HUES6 (cell line): ENCODE measurements around the gene TBC1D3B.

ENCODE experiments used
- H3K27ac ChIP-seq: 2 replicates; pipeline ENCODE4 v1.7.0; 2013; ENCODE audit warnings: low read depth, mild to moderate bottlenecking, low read length, inconsistent platforms
- H3K27me3 ChIP-seq: 2 replicates; pipeline ENCODE4 v1.6.1; 2013; ENCODE audit warnings: low read length; ENCODE audit not compliant: control insufficient read depth, insufficient read depth
- H3K36me3 ChIP-seq: 2 replicates; pipeline ENCODE4 v1.6.1; 2013; ENCODE audit warnings: low read length; ENCODE audit not compliant: control insufficient read depth, insufficient read depth
- H3K4me1 ChIP-seq: 2 replicates; pipeline ENCODE4 v1.6.1; 2013; ENCODE audit warnings: low read length; ENCODE audit not compliant: control insufficient read depth, insufficient read depth
- H3K4me3 ChIP-seq: 2 replicates; pipeline ENCODE4 v1.5.1; 2013; ENCODE audit warnings: low read depth, low read length
- H3K9ac ChIP-seq: one replicate; pipeline ENCODE4 v1.6.1; 2013; ENCODE audit warnings: mild to moderate bottlenecking, low read length
- H3K9me3 ChIP-seq: 2 replicates; pipeline ENCODE4 v1.6.1; 2013; ENCODE audit warnings: low read depth, low read length; ENCODE audit not compliant: control insufficient read depth, insufficient read depth

Gene TBC1D3B

DNA sequence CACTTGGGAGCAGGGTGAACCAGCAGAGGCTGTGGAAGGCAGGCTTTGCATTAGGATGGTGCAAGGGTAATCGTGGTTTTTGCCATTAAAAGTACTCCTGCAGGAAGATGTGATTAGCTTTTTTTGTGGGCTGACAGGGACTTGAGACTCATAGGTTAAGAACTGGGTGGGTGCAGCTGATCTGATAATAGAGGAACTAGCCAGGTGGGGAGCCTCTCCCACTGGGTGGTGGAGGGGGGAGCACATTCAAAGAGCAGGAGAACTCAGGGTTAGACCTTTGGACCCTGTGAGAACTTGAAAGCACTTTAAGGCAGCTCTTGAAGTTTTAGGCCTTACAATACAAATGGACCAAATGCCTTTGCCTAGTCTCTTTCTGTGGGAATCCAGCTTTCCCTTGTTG, 40.4 kb downstream of the TBC1D3B start:
- Histone ChIP-seq H3K36me3 (no peaks in the 10 kb centered on the region), H3K27me3 (no peaks in the 10 kb centered on the region), H3K4me1 (no peaks in the 10 kb centered on the region), H3K27ac (no peak overlapping the region), H3K9ac (no peak overlapping the region), H3K9me3 (no peaks in the 10 kb centered on the region), H3K4me3 (no peak overlapping the region)

DNA sequence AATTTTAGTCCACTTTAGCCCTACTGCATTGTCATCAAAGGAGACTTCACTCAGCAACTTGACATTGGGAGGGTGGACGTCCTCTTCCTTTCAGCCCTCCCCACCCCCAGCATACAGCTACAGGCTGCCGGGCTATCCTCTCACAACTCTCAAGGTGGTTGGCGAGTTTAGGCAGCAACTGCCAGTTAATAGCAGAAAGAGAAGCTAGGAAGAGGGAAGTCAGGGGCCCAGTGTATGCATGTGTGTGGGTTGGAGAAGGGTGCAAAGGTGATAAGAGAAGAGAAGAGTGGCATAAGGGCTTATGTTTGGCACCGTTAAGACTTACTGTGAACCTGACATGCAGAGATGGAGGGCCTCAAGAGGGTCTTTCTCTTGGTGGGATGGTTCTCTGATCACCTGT, 41.0 kb downstream of the TBC1D3B start:
- no peaks in the 10 kb centered on the region for H3K36me3 ChIP-seq
- H3K27me3 ChIP-seq = no peaks in the 10 kb centered on the region
- H3K4me1 ChIP-seq = no peaks in the 10 kb centered on the region
- no peak overlapping the region for H3K27ac ChIP-seq
- H3K9me3 ChIP-seq = no peaks in the 10 kb centered on the region
- no peak overlapping the region for H3K4me3 ChIP-seq
- no peak overlapping the region for H3K9ac ChIP-seq

DNA sequence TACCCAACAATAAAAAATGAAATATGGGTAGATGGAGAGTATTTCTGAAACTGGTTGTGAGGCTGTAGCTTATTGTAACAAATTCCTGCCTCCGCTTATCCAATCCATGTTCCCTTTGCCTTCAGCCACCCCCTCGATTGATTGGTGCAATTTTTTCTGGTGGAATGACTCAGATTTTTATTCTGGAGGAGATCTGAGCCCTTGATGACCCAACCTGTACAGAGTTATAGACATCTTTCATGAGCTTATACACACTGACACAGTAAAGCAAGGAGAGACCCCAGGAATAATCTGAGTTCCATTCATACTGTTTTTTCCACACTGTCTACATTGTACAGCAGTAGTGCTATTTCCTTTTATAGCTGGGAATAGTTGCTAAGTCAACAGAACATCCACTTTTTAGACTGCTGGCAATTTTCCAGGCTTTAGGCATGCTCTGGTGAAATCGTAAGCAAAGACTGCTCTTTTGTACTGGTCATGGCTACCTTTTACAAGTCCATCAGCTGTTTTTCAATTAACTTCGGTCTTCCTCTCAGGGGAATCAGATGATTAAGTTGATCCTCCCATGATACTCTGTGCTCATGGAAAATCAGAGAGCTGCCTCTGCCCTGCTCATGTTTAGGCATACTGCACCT, 42.7 kb downstream of the TBC1D3B start:
- no peaks in the 10 kb centered on the region for H3K36me3 ChIP-seq
- no peak overlapping the region for H3K9ac ChIP-seq
- H3K9me3 ChIP-seq = no peaks in the 10 kb centered on the region
- no peak overlapping the region for H3K27ac ChIP-seq
- no peak overlapping the region for H3K4me3 ChIP-seq
- H3K27me3 ChIP-seq = no peaks in the 10 kb centered on the region
- no peaks in the 10 kb centered on the region for H3K4me1 ChIP-seq

DNA sequence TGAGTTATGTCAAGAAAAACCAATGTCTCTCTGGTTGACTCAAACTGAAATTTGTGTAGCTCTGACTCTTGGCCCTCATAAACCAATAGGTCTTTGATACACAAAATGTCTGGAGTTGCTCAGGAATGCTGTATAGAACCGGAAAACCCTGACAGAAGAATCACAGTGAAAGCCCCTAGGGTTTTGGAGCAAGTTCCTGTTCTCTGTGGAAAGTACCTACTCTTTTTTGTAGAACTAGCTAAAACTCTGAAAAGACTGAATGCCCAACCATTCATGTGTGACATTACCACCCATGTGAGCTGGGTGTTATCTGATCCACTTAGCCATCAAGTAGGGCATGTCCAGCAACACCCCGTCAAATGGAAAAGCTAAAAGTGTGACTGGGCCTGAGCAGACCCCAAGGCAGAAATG, 44.0 kb downstream of the TBC1D3B start:
- H3K9ac ChIP-seq = no peak overlapping the region
- H3K4me3 ChIP-seq = no peak overlapping the region
- H3K4me1 ChIP-seq = peaks cover 5% of the 10 kb centered on the region; the same call in 1 of the 2 replicates
- peaks cover under 1% of the 10 kb centered on the region; the same call in 1 of the 2 replicates for H3K9me3 ChIP-seq
- H3K36me3 ChIP-seq = no peaks in the 10 kb centered on the region
- no peak overlapping the region for H3K27ac ChIP-seq
- H3K27me3 ChIP-seq = no peaks in the 10 kb centered on the region

DNA sequence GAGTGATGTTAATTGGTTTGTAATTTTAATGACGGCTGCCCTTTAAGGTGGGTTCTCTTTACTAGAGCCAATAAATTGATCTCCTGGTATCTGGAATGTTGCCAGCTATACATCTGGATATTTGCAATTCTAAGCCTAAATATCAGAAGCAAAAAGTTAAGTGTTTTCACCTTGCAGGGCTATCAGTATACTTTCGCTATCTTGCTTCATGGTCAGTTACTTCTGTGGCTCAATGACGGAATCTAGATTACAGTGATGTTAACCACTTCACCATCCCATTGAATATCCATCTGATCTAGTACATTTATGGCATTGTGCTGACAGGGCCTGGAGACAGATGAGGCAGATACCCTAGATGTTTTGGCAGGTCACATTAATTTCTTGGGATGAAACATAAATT, 44.5 kb downstream of the TBC1D3B start:
- H3K27me3 ChIP-seq = no peaks in the 10 kb centered on the region
- H3K36me3 ChIP-seq = no peaks in the 10 kb centered on the region
- H3K9me3 ChIP-seq = peaks cover 5% of the 10 kb centered on the region
- H3K9ac ChIP-seq = no peak overlapping the region
- H3K27ac ChIP-seq = no peak overlapping the region
- no peak overlapping the region for H3K4me3 ChIP-seq
- H3K4me1 ChIP-seq = peaks cover 5% of the 10 kb centered on the region; the same call in 1 of the 2 replicates

DNA sequence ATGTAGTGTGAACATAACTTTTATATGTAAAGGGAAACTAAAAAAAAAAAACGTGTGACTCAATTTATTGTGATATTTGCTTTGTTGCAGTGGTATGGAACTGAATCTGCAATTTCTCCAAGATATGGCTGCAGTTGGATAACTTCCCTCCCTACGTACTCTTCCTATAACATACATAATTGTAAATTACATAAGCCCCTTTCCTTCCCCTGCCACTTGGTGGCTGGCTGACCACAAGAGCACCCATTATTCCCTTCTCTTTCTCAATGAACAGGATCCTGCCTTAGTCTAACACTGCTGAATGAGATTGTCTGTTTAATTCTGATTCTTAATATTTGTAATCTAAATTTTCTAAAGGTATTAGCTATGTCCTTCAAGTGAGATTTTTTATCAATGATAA, 45.0 kb downstream of the TBC1D3B start:
- Histone ChIP-seq H3K36me3 (no peaks in the 10 kb centered on the region), H3K27ac (no peak overlapping the region), H3K9ac (no peak overlapping the region), H3K4me3 (no peak overlapping the region), H3K9me3 (peaks cover 9% of the 10 kb centered on the region), H3K4me1 (peaks cover 5% of the 10 kb centered on the region; the same call in 1 of the 2 replicates), H3K27me3 (no peaks in the 10 kb centered on the region)

DNA sequence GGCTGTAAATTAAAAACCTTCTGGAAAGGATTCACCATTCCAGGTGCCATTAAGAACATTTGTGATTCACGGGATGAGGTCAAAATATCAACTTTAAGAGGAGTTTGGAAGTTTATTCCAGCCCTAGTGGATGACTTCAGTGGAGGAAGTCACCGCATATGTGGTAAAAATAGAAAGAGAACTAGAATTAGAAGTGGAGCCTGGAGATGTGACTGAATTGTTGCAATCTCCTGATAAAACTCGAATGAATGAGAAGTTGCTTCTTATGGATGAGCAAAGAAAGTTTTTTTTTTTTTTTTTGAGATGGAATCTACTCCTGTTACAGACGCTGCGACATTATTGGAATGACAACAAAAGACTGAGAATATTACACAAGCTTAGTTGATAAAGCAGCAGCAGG, 46.1 kb downstream of the TBC1D3B start:
- Histone ChIP-seq H3K9me3 (peaks cover 18% of the 10 kb centered on the region), H3K36me3 (no peaks in the 10 kb centered on the region), H3K27ac (no peak overlapping the region), H3K27me3 (no peaks in the 10 kb centered on the region), H3K9ac (no peak overlapping the region), H3K4me1 (peaks cover 5% of the 10 kb centered on the region; the same call in 1 of the 2 replicates), H3K4me3 (no peak overlapping the region)

DNA sequence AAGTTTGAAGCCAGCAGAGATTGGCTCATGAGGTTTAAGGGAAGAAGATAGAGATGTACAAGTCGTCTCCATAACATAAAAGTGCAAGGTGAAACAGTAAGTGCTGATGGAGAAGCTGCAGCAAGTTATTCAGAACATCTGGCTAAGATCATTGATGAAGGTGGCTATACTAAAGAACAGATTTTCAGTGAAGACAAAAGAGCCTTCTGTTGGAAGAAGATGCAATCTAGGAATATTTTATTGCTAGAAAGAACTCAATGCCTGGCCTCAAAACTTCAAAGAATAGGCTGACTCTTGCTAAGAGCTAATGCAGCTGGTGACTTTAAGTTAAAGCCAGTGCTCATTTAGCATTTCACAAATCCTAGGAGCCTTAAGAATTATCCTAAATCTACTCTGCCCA, 46.8 kb downstream of the TBC1D3B start:
- no peaks in the 10 kb centered on the region for H3K27me3 ChIP-seq
- no peak overlapping the region for H3K9ac ChIP-seq
- H3K4me1 ChIP-seq = peaks cover 10% of the 10 kb centered on the region; the same call in 1 of the 2 replicates
- H3K9me3 ChIP-seq = peaks cover 25% of the 10 kb centered on the region
- no peaks in the 10 kb centered on the region for H3K36me3 ChIP-seq
- no peak overlapping the region for H3K4me3 ChIP-seq
- H3K27ac ChIP-seq = no peak overlapping the region

DNA sequence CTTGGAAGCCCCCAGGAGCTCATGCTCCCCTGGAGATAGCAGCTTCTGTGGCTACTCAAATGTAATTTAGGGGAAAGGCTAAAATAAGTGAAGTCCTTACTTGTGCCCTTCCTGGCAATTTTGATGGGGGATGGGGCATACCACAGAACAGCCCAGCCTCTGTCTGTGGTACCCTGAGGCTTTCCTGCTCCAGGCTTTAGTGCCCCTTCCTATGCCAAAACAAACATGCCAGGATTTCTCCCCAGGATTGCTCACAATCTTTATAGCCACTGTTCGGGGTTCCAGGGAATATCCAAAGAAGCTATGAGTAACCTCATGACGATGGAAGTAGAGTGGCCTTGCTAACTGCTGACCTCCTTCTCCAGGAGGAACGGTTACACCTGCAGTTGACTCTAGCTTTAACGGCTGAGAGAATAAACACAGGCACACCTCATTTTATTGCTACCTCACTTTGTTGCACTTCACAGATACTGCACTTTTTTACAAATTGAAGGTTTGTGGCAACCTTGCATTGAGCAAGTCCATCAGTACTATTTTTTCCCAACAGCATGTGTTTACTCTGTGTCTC, 47.9 kb downstream of the TBC1D3B start:
- no peaks in the 10 kb centered on the region for H3K27me3 ChIP-seq
- H3K9me3 ChIP-seq = peaks cover 25% of the 10 kb centered on the region
- no peak overlapping the region for H3K9ac ChIP-seq
- H3K4me1 ChIP-seq = peaks cover 20% of the 10 kb centered on the region
- no peaks in the 10 kb centered on the region for H3K36me3 ChIP-seq
- no peak overlapping the region for H3K4me3 ChIP-seq
- H3K27ac ChIP-seq = no peak overlapping the region

DNA sequence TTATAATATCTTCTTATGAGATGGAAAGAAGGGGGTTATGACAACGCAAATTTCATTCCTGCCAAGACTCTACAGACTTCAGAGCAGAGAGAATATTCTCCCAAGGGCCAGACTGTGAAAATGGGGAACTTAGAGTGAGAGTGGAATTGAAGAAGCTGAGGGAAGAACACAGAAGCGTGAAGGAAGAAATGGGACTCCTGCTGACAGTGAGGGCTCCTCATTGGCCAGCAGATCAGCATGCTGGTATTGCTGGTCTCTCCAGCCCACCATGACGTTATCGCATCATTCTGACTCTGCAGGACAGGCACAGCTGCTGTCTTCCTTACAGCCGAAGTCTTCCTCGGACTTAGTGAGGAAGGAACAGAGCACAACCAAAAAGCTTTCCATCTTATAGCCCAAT, 48.5 kb downstream of the TBC1D3B start:
- no peaks in the 10 kb centered on the region for H3K36me3 ChIP-seq
- H3K4me3 ChIP-seq = no peak overlapping the region
- H3K9ac ChIP-seq = no peak overlapping the region
- no peak overlapping the region for H3K27ac ChIP-seq
- no peaks in the 10 kb centered on the region for H3K27me3 ChIP-seq
- peaks cover 25% of the 10 kb centered on the region for H3K9me3 ChIP-seq
- peaks cover 25% of the 10 kb centered on the region for H3K4me1 ChIP-seq

DNA sequence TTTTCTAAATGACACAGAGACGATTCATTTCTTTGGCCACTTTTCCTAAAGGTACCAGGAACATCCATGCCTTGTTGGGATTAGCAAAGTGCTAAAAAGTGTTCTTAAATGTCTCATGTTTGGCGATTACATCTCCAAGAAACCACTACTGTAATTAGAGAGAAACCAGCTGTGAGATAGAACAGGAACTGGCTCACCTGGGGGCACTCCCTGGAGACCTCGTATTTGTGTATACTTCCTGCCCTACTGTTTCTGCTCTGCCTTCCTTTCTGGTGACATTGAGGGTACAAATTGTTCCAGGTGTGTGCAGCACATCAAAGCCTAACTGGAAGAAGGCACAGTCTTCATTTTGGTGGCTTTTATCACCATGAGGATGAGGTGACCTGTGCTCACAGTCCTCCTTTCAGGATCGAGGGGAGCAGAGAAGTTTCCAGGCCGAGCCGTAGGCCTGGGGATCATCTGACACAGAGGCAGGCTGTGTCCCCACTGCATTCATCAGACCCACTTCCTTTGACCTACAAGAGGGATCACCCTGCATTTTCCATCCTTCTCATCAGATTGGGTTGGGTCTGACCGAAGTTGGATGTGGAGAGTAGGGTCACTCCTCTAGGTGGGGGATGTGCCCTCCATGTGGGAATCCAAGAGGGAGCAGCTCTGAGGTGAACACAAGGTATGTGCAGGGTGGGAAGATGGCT, 49.1 kb downstream of the TBC1D3B start:
- Histone ChIP-seq H3K4me3 (no peak overlapping the region), H3K4me1 (peaks cover 30% of the 10 kb centered on the region), H3K36me3 (no peaks in the 10 kb centered on the region), H3K27ac (no peak overlapping the region), H3K9ac (no peak overlapping the region), H3K9me3 (peaks cover 25% of the 10 kb centered on the region), H3K27me3 (no peaks in the 10 kb centered on the region)
